Forelimb muscle (tissue), 1 donor: ENCODE results near the gene KLHL6. TPM values are rescaled to one million over a fixed set of nuclear protein-coding genes. Genes with fewer than 3 reads are reported as not detected.
"Not testable (repeated sequence)": the region's sequence is repeated elsewhere in the genome, so short reads cannot be mapped to it uniquely, and the experiment has no call there.

Experiments
- DNase-seq: peaks from one replicate; pipeline ENCODE4 v3.0.0-alpha.2; 2013; ENCODE audit warnings: low read depth
- polyA plus RNA-seq: library from polyadenylated mRNA; unstranded; fragments of 120-200 nt; gene quantifications from one replicate; pipeline ENCODE4 v1.2.1, GENCODE V29; 2013; ENCODE audit not compliant: insufficient read length

The KLHL6 gene
- polyA plus RNA-seq, 1 donor, result 1.5 TPM

DNA sequence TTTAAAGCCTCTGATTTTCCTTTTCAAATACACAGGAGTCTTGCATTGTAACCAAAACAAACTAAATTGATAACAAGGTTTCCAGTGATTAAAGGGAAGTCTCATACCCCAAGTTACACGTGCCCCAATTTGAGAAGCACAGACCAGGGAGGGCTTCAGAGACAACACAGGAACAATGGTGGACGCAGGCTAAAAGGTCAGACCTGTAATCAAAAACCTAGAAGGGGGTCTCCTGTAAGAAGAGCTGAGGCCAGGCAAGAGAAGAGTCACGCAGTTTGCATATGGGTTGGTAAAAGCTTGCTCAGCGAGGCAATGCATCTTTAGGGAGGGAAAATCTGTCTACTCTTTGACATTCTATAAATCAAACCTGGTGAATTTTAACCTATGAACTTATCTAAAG is 68.5 kb downstream of the KLHL6 start:
- no peak for DNase-seq

DNA sequence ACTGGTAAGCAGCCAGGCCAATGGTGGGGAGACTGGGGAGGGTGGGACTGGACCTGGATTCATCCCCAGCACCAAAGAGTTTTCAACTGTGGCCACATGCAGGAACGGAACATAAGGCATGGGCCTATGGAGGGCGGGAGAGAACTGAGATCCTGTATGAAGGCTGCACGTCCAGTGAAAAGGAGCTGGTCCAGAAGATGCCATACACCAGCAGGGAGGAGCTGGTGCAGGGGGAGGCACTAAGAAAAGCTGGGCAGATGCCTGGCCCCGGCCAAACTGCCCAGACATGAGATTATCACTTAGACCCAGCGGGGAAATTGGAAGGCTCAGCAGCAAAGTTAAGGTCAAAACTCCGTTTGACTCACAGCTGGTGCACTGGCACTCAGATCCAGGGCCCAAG is 69.0 kb downstream of the KLHL6 start:
- DNase-seq, result no peak

- DNase-seq, result no peak
These were observed 69.9 kb downstream of the KLHL6 start for GRCh38 chr3:183485585-183485984.

- DNase-seq, result no peak
These were observed 70.4 kb downstream of the KLHL6 start for GRCh38 chr3:183485093-183485492.

GRCh38 chr3:183484431-183485075 is 71.0 kb downstream of the KLHL6 start:
- DNase-seq, result no peak

- no peak for DNase-seq
These were observed 73.9 kb downstream of the KLHL6 start for GRCh38 chr3:183481582-183481981.

DNA sequence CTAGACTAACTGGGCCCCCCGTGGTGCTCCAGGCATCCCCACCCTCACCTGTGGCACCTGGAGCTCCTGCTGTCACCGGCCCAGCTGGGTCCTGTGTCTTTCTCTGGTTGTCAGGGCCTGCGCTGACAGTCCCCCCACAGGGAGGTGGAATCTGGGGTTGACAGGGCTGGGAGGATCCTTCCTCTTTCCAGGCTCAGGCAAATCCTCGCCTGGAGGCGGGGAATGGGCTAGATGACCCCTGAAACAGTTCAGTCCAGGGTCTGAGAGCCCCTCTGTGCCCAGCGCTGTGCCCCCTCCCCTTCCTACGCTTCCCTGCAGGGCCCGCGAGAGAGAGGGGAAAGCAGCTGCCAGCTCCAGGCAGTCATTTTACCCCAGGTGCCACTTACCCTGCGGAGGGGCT is 77.0 kb downstream of the KLHL6 start:
- DNase-seq, result no peak

DNA sequence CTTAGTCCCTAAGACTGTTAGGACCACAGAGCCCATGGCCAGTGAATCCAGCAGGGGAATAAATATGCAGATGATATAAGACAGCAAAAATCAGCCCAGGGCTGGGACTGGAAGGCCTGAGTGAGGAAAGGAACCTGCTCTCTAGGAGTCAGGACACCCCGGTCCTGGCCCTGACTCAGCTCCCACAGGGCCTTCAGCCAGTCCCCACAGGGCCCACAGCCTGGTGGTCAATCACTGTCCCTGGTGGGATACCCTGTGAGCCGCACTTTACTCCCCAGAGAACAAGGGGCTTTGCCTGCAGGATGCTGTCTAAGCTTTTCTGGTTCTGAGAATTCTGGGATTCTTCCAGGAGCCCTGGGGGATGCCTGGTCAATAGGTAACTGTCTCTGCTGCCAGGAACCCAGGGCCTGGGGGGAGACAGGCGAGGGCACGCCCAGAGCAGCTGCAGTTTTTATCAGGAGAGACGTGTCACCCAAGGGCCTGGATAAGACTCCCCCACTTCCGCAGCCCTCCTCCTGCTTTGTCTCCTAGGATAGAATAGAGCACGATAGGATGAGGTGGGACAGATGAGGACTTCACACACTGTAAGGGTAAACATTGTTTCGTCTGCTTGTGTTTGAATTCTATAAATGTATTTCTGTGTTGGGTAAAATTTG is 77.6 kb downstream of the KLHL6 start:
- no peak for DNase-seq

DNA sequence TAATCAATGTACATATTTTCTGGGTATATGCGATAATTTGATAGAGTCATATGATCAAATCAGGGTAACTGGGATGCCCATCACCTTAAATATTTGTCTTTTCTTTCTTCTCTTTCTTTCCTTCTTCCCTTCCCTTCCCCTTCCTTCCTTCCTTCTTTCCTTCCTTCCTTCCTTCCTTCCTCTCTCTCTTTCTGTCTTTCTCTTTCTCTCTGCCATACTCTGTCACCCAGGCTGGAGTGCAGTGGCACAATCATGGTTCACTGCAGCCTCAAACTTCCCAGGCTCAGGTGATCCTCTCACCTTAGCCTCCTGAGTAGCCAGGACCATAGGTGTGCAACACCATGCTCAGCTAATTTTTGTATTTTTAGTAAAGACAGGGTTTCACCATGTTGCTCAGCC is 79.7 kb downstream of the KLHL6 start:
- not testable (repeated sequence) for DNase-seq

GRCh38 chr3:183475016-183475763 is 80.3 kb downstream of the KLHL6 start:
- DNase-seq, result no peak

DNA sequence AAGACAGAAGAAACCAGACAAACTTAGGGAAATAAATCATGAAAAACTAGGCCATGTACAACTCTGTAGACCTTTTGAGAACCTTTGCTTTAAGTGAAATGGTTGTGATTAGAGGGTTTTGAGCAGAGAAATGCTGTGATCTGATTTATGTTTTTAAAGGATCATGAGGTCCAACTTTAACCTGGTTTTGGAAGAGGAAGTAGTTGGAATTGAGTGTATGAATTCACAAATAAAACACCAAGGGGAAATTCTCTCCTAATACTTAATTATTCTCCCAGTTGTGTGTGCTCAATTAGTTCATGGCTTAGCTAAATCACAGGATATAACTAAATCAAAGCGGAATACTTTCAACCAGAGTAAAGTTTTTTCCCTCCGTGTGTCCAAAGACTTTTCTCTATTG is 81.5 kb downstream of the KLHL6 start:
- DNase-seq, result no peak

DNA sequence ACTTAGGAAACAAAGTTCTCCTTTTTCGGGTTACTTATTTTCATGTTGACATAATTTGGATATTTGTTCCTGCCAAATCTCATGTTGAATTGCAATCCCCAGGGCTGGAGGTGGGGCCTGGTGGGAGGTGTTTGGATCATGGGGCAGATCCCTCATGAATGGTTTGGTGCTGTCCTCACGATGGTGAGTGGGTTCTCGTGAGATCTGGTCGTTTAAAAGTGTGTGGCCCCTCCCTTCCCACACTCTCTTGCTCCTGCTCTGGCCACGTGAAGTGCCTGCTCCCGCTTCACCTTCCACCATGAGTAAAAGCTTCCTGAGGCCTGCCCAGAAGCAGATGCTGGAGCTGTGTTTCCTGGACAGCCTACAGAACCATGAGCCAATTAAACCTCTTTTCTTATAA is 83.4 kb downstream of the KLHL6 start:
- DNase-seq, result no peak

DNA sequence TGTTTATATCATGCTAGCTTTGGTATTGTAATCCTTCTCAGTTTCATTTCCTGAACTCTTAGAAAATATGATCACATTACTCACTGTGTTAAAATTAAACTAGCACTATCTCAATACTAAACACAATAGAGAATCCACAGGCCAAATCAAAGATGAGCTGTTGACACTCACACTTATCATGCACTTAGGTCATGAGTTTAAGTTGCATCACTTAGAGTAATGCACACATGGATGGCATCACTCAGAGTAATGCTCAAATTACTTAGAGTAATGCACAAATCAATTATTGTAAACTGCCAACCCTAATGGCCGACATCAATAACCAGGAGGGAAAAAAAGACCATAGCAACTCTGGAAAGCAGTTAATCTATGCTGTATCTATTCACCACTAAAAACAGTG is 87.1 kb downstream of the KLHL6 start:
- no peak for DNase-seq

GRCh38 chr3:183466575-183466974 is 88.9 kb downstream of the KLHL6 start:
- DNase-seq, result no peak

DNA sequence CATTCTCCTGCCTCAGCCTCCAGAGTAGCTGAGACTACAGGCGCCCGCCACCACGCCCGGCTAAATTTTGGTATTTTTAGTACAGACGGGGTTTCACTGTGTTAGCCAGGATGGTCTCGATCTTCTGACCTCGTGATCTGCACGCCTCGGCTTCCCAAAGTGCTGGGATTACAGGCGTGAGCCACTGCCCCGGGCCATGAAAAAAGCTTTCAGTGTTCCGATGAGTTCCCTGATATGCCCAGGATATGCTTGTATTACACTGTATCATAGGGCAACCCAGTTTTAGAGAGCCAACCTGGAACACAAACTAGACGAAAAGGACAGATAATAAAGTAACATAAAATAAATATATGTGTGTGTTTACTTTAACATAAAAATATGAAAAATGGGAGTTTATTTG is 89.8 kb downstream of the KLHL6 start:
- not testable (repeated sequence) for DNase-seq

DNA sequence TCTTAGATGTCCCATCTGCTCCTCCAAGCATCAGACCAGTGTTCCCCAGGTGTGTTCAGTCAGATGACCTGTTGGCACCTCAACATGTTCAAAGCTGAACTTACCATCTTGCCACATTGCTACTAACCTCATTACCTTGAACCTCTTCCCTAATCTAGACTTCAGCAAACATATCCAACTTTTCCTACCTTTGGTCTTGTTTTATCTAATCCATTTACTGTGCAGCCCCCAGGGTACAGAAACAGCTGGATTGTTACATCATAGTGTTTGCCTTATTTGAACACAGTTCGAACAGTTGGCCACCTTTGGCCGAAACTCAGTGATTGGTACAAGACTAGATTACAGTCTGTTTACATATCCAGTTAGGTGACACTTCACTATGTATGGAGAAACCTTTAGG is 91.0 kb downstream of the KLHL6 start:
- no peak for DNase-seq

DNA sequence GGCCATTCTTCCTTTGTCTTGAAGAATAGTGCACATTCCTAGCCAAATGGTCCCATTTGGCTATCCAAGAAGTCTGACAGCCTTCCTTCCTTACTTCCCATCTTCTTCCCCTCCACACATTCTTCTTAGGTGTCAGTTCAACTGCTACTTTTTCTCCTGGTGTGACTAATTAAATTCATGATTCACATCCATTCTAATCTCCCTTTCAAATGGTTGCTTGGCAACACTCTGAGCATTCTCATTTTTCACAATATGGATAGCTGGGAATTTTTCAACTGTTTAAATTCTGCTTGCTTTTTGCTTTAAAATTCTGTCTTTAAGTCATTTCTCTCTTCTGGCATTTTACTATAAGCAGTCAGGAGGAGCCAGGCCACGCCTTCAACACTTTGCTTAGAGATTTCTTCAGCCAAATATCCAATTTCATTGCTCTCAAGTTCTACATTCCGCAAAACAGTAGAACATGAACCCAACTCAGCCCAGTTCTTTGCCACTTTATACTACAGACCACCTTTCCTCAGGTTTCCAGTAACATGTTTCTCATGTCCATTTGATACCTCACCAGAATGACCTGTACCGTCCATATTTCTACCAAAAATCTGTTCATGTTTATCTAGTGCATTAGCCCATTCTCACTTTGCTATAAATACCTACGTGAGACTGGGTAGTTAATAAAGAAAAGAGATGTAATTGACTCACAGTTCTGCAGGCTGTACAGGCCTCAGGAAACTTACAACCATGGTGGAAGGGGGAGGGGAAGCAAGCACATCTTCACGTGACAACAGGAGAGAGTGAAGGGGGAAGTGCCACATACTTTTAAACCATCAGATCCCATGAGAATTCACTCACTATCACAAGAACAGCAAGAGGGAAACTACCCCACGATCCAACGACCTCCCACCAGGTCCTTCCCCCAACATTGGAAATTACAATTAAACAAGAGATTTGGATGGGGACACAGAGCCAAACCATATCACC is 95.1 kb downstream of the KLHL6 start:
- DNase-seq, result no peak

GRCh38 chr3:183455089-183455488 is 100.4 kb downstream of the KLHL6 start:
- DNase-seq, result no peak

- no peak for DNase-seq
These were observed 101.4 kb downstream of the KLHL6 start for GRCh38 chr3:183454064-183454463.

DNA sequence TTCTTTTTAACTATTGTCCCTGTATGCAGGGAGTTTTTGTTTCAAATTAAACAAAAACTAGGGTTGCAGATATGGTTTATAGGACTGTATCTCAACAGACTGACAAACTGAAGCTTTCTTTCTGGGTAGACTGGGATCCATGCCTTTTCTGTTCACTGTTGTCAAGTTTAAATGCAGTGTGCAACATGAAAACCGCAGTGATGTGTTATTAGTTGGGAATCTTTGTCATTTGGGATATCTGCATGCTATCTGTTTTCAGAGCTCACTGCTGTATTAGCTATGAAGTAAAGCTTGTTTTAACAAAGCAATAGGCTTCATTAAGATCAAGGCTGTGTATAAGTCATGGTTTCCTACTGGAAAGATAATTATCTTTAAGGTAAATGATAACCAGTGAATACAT is 105.7 kb downstream of the KLHL6 start:
- DNase-seq, result no peak

DNA sequence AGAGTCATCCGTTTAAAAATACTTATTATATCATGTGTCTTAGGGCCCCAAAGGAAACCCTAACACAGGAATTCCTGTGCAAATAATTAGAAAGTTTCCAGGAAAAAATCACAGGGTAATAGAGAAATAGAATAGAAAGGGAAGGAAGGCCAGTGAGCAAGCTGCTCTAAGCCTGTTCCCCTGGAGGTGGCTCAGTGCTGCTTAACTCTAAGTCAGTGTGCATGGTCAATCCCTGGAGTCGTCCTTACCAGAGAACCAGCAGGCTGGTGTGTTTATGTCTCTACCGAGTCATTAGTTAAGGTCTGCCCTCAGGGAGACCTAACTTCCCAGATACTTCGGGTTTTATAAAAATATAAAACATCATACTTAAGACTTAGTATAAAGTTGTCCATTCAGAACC is 106.1 kb downstream of the KLHL6 start:
- DNase-seq, result no peak
